K562 (cell line): Measurements from ENCODE around the gene CSF1.

Experiments used
- ESRRB ChIP-seq: fragments of 250-450 bp; sonication (Bioruptor Pico); IDR thresholded peaks from 2 replicates; pipeline ENCODE4 v1.5.0; 2020; ENCODE audit warnings: mild to moderate bottlenecking, moderate library complexity, borderline replicate concordance
- EZH2 ChIP-seq: IDR thresholded peaks from 2 replicates; pipeline ENCODE4 v1.6.1; 2012; ENCODE audit warnings: low read depth, mild to moderate bottlenecking, inconsistent platforms, low read length, borderline replicate concordance
- HMGN3 ChIP-seq: IDR thresholded peaks from 2 replicates; pipeline ENCODE4 v1.6.1; 2011; ENCODE audit warnings: borderline replicate concordance, low read depth, mild to moderate bottlenecking, mixed read lengths, low read length; ENCODE audit not compliant: insufficient read length; ENCODE audit errors: extremely low read depth
- MAZ ChIP-seq, 2 experiments: fragments of 450-650 bp in 1 of 2; sonication (generic) in 1 of 2; formaldehyde crosslinking; IDR thresholded peaks in 1 of 2; conservative IDR thresholded peaks in 1 of 2; 2 replicates each; pipeline versions ENCODE4 v1.4.0 to v1.5.0; 2020; ENCODE audit warnings: mild to moderate bottlenecking in 1 of 2, missing genetic modification reagents in 1 of 2
- POLR2A ChIP-seq: fragments of 450-650 bp; conservative IDR thresholded peaks from 2 replicates; pipeline ENCODE4 v1.6.1; 2016
- POLR2AphosphoS2 ChIP-seq: IDR thresholded peaks from 2 replicates; pipeline ENCODE4 v1.6.1; 2012; ENCODE audit warnings: low read length, improper control_type of control experiment
- ZEB2 ChIP-seq: fragments of 450-650 bp; IDR thresholded peaks from 2 replicates; pipeline ENCODE4 v1.6.1; 2016
- ZNF121 ChIP-seq: sonication (generic); formaldehyde crosslinking; conservative IDR thresholded peaks from 2 replicates; pipeline ENCODE4 v1.8.0; 2022; ENCODE audit warnings: missing genetic modification reagents
- TF ChIP-seq, protein P1 (sequence below), 3 experiments: IDR thresholded peaks in 2 of 3; conservative IDR thresholded peaks in 1 of 3; 2 replicates each; pipeline ENCODE4 v1.5.1; 2011 to 2012; ENCODE audit warnings: low read length in 3 of 3, mild to moderate bottlenecking in 3 of 3, control low read depth in 2 of 3, improper control_type of control experiment in 1 of 3, inconsistent platforms in 1 of 3, low read depth in 1 of 3, mixed read lengths in 1 of 3, moderate library complexity in 1 of 3; ENCODE audit not compliant: insufficient read depth in 2 of 3

DNA sequence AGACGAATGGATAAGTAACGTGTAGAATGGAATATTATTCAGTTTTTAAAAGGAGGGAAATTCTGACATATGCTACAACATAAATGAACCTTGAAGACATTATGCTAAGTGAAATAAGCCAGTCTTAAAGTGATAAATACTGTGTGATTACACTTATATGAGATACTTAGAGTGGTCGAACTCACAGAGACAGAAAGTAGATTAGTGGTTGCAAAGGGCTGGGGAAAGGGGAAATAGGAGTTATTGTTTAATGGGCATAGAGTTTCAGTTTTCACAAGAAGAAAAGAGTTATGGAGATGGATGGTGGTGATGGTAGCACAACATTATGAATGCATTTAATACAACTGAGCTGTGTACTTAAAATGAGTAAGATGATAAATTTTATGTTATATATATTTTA, 59.3 kb downstream of the CSF1 start:
- TF ChIP-seq EZH2 (no peak), POLR2A (no peak), ESRRB (no peak), POLR2AphosphoS2 (no peak), ZEB2 (no peak), HMGN3 (no peak), MAZ (CRISPR knock-in tag; conservative IDR thresholded peaks at IDR 0.05 in 1 of 2, IDR thresholded peaks at IDR 0.05 in 1 of 2) (no peak), ZNF121 (no peak)
- TF ChIP-seq, protein P1, sequence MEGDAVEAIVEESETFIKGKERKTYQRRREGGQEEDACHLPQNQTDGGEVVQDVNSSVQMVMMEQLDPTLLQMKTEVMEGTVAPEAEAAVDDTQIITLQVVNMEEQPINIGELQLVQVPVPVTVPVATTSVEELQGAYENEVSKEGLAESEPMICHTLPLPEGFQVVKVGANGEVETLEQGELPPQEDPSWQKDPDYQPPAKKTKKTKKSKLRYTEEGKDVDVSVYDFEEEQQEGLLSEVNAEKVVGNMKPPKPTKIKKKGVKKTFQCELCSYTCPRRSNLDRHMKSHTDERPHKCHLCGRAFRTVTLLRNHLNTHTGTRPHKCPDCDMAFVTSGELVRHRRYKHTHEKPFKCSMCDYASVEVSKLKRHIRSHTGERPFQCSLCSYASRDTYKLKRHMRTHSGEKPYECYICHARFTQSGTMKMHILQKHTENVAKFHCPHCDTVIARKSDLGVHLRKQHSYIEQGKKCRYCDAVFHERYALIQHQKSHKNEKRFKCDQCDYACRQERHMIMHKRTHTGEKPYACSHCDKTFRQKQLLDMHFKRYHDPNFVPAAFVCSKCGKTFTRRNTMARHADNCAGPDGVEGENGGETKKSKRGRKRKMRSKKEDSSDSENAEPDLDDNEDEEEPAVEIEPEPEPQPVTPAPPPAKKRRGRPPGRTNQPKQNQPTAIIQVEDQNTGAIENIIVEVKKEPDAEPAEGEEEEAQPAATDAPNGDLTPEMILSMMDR (IDR thresholded peaks at IDR 0.05 in 2 of 3, conservative IDR thresholded peaks at IDR 0.05 in 1 of 3; ENCODE audit: insufficient read depth in 2 of 3, low read depth in 1 of 3, low read length in 3 of 3) = no peak
